GM18909 (cell line): ENCODE data around the gene GPC1.

Experiments
- ATAC-seq: cut with Tn5 transposase; IDR thresholded peaks from one replicate; pipeline ENCODE4 v1.9.1; 2021; ENCODE audit warnings: mild to moderate bottlenecking; ENCODE audit not compliant: unreplicated experiment, poor library complexity

Gene GPC1

DNA sequence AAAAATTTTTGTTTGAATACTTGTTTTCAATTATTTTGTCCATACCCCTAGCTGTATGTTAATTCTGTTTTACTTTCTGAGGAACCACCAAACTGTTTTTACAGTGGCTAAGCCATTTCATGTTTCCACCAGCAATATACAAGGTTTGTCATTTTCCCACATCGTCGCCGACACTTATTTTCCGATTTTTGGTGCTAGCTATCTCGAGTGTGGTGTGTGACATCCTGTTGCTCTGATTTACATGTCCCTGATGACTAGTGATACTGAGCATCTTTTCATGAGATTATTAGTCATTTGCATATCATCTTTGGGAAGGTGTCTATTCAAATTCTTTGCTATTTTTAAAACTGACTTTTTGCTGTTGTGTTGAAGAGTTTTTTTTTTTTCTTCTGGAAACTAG lies 7.2 kb upstream of the GPC1 start:
- no peak for ATAC-seq

DNA sequence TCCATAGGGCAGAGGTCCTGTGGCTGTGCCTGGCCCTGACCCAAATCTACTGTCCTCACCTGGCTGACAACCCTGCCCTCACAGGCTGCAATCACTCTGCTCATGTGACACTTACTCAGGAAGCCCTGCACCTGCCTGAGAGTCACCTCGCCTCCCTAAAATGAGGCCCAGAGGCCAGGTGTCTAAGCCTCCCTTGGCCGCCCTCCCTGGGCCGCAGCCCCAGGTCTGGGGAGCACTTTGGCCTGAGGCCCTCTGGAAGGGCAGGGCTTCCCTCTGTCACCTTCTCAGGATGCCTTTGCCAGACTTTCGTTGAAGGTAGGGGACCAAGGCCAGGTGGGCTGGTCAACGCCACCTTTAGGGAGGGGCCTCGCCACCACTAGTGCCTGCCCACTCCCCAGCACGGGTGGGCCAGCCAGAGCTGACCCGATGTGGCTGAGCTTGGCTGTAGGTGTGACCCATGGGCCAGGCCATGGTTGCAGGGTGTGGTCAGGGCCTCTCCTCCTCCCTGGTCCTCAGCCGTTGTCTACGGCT lies 6.1 kb upstream of the GPC1 start:
- ATAC-seq = no peak

GRCh38 chr2:240429872-240430491 lies 5.5 kb upstream of the GPC1 start:
- ATAC-seq = no peak

DNA sequence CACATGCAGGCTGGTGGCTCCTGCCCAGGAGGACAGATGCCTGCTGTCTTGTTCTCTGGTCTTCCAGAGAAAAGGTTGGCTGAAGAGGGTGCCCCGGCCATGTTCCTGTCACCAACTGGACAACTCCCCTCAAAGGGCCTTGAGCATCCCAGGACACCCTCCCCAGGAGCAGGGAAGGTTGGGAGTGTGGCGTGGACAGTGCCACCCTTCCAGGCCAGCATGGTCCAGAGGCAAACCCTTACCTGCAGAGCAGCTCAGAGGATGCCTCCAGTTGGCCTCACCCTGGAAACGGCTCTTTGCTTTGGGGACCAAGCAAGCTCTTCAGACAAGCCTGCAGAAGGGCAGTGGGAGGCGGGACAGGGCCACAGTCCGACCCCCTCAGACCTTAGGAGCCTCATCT lies 4.9 kb upstream of the GPC1 start:
- no peak for ATAC-seq

DNA sequence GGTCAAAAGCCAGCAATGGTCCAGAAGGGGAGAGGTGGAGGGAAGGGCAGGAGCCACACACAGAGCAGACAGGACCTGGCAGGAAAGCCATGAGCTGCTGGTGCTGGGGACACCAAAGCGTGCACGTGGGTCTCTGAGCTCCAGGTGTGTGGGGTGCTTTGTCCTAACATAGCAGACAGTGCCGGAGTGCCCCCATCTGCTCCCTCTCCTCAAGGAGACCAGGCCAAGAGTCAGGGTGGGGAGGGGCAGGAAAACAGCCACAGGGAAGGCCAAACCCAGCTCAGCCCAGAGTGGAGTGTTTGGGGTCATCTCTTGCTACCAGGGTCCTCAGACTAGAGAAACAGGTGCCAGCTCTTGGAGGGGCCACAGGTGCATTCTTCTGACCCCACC lies 4.2 kb upstream of the GPC1 start:
- ATAC-seq = no peak

- no peak for ATAC-seq
Measured at GRCh38 chr2:240431661-240432424, 3.6 kb upstream of the GPC1 start.

GRCh38 chr2:240432430-240432819 lies 3.0 kb upstream of the GPC1 start:
- no peak for ATAC-seq

- ATAC-seq = no peak
Measured at GRCh38 chr2:240432820-240433801, 2.4 kb upstream of the GPC1 start.

DNA sequence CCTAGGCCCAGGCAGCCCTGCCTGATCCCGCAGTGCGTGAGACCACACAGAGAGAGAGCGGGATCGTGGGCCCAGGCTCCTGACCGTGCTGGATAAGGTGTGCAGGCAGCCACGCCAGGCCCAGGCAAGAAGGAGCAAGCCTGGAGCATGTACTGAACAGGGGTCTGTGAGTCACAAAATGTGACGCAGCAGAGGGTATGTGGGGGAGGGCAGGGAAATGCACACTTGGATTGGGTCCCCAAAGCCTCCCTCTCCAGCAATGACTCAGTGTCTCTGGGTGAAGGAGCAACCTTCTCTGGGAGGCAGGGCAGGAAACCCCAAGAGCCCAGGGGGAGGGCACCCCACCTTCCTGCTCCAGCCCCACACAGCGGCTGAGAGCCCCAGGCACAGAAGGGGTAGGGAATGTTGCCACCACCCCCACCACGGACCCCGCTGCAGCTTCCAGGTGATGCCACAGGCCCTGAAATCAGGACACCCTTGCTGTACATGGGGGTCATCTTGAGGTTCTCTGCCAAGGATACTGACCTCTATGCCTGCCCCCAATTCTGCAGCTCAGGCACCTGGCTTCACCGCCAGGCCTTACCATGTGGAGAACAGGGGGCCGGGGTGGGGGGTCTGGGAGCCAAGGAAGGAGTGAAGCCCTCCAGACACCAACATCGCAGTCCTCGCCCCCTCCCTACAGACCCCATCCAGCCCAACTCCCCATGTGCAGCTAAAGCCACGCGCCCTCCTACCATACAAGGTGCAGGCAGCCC lies 1.3 kb upstream of the GPC1 start:
- ATAC-seq = no peak

GRCh38 chr2:240434728-240435456 lies 571 bp upstream of the GPC1 start:
- peak; percentile 52 for ATAC-seq

DNA sequence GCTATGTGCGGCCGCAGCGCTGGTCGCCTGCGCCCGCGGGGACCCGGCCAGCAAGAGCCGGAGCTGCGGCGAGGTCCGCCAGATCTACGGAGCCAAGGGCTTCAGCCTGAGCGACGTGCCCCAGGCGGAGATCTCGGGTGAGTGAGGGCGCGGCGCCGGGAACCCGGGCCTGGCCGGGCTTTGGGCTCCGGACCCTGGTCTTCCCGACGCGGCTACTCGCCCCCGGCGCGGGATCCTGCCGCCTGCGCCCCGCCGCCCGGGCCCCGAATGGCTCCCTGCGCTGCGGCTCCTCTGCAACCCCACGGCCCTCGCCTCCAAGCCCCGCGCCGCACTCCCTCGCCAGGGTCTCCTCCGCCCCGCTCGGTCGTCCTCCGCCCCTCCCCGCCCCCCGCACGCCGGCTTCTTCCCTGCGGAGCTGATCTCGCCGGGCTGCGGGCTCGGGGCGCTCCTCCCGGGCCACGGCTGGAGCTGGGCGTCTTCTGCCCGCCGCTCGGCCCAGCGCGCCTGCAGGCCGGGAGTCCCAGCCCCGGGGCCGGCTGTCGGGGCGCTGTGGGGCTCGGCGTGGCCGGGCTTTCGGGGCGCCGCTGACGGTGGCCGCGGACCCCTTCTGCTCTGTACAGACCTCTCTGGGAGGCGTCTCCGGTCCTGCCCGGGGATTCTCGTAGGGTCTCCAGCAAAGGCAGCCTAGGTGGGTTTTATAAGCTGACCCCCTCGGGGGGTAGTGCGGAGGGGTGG lies 652 bp downstream of the GPC1 start:
- ATAC-seq = peak; percentile 10

GRCh38 chr2:240436683-240437550 lies 1.5 kb downstream of the GPC1 start:
- no peak for ATAC-seq

GRCh38 chr2:240437551-240437860 lies 2.0 kb downstream of the GPC1 start:
- ATAC-seq = no peak

DNA sequence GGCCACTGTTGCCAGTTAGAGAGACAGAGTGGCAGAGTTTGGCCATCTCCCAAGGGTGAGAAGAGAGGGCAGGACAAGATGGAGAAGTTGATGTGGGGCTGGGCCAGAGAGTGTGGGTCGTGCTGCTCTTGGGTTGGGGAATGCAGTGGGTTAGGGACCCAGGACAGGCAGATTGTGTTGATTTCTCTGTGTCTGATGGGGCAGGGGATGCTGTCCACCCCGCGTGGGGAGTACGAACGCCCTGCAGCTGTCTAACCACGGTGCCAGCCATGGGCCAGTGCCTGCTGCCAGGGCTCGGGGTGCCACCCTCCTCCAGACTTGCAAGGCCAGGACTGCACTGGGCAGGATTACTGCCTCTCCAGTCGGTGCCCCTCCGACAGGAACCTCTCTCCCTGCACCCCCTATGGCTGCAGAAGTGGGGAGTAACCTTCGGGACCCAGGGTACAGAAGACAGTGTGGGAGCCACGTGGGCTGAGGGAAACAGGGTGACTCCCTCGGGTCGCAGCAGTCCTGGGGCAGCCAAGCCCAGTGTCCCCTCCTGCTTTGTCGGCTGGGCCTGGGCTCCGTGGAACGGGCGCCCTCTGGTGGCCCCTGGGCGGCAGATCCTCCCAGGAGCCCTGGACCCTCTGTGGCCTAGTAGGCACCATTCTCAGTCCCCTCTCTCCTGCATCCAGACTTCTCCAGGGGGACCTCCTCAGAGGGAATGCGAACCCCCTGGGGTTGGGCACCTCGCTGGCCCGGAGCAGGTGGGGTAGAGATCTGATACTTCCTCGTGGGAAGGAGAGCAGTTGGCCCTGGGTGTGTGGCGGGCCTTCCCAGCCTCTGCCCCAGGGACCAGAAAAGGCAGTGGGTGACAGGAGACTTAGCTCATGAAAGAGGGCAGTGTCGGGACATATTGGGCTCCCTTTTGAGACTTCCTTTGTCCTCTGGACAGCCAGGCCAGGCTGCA lies 2.7 kb downstream of the GPC1 start:
- ATAC-seq = no peak

GRCh38 chr2:240438810-240439697 lies 3.6 kb downstream of the GPC1 start:
- no peak for ATAC-seq

DNA sequence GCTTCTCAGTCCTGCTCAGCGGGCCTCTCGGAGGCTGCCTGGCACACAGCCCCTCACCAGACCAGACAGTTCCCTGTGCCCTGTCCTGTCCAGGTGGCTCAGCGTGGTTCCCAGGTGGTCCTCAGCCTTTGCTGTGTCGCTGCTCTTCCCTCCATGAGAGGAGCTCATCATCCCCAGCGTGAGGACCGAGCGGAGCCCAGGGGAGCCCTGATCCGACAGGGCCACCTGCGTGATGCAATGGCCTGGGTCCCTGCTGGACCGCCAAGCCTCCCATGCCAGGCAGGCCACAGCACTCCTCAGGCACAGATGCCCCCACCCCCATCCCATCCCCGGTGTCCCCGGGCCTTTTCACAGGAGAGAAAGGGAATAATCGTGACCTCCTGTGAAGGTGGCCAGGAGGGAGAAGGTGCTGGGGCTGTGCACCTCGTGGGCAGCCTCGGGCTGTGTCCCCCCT lies 4.3 kb downstream of the GPC1 start:
- ATAC-seq = no peak
